IPS-18c (cell line): ENCODE results near the gene PRDM16.

Source experiments
- H3K4me3 ChIP-seq: 2 replicates; pipeline ENCODE4 v1.7.0; 2013; ENCODE audit warnings: low read depth, mild to moderate bottlenecking, low read length, moderate library complexity; ENCODE audit not compliant: insufficient read depth
- H3K9me3 ChIP-seq: one replicate; pipeline ENCODE4 v1.6.1; 2013; ENCODE audit warnings: mild to moderate bottlenecking, low read length, moderate library complexity; ENCODE audit not compliant: control insufficient read depth, insufficient read depth

Gene PRDM16

DNA sequence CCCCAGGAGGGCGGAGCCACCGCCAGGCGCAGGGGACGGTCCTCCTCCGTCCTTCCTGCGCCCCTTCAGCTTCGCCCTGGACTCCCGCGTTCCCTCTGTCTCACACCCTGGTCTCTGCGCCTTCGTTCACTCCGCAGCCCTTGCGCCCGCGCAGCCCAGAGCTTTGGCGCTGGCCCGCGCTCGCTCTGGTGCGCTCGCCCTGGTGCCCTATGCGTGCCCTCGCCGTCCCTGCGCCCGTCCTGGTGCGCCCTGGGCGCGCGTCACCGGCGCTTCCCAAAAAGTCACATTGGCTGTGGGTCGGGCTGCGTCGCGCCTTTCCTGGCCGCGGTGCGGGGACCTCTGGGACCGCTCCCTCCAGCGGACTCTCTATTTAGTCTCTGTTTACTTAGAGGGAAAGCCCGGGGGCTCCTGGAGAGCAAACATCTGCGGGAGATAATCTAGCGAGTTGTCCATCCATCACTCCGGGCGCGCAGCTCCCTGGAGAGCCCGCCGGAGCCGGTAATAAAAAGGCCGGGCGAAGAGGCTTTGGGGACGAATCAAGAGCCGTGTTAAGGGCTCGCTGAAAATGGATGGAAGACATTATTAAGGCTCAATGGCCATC is 178.6 kb downstream of the PRDM16 start:
- no peaks in the 10 kb centered on the region for H3K9me3 ChIP-seq
- H3K4me3 ChIP-seq, result no peak overlapping the region

DNA sequence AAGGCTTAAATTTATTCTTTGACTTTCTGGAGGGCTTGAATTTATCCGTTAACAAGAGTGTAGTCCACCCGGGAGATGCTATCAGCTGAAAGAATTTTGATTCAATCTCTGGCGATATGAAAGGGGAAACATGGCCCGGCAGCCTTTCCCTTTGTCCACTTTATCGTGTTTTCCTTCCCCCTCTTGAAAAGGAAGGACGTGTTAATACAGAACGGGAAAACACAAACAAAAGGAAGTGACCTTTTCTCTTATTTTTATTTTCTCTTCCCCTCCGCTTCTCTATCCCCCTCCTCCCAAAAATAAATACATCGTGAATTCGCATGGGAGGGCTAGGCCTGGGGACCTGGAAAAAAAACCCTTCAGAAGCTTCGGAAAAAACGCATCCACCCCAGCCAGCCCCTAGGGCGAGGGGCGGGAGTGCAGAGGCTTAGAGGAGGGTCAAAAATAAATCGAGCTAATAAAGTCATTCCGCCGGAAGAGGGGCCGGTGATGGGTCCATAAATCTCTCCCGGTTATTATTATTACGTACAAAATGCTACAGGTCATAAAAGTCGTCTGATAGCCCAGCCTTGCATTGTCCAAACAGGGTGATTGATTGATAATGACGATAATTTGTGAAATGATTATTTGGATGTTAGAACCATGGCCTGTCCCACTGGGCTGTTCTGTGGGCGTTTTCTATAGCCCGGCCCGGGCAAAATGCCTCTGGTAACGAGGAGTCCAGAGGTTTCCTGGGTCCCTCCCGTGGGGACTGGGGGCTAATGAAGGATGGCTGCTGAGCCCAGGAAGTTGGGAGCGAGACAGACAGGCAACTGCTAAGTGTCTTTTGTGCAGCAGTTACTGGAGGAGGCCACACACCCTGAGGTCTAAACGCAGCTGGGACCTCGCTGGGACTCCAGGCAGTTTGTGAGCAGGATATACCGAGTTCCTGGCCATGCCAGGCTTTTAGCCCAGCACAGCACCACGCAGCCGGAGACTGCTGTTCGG is 179.4 kb downstream of the PRDM16 start:
- Histone ChIP-seq H3K4me3 (no peak overlapping the region), H3K9me3 (no peaks in the 10 kb centered on the region)

DNA sequence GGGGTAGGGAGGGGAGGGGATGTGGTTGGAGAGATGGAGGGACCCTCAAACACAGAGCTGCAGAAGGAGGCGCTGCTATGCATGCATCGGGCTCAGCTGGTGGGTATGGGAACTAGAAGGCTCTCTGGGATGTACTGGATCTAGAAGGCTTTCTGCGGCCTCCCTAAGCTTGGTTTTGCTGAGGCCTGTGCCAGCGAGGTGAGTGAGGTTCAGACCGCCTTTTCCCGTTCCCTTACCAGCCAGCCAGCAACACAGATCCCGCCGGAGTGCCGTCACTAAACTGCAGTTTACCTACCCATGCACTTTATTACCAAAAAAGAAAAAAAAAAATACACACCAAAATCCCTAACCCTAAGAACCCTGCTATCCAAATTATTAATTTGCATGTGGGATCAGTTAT is 180.2 kb downstream of the PRDM16 start:
- no peaks in the 10 kb centered on the region for H3K9me3 ChIP-seq
- H3K4me3 ChIP-seq, result no peak overlapping the region

DNA sequence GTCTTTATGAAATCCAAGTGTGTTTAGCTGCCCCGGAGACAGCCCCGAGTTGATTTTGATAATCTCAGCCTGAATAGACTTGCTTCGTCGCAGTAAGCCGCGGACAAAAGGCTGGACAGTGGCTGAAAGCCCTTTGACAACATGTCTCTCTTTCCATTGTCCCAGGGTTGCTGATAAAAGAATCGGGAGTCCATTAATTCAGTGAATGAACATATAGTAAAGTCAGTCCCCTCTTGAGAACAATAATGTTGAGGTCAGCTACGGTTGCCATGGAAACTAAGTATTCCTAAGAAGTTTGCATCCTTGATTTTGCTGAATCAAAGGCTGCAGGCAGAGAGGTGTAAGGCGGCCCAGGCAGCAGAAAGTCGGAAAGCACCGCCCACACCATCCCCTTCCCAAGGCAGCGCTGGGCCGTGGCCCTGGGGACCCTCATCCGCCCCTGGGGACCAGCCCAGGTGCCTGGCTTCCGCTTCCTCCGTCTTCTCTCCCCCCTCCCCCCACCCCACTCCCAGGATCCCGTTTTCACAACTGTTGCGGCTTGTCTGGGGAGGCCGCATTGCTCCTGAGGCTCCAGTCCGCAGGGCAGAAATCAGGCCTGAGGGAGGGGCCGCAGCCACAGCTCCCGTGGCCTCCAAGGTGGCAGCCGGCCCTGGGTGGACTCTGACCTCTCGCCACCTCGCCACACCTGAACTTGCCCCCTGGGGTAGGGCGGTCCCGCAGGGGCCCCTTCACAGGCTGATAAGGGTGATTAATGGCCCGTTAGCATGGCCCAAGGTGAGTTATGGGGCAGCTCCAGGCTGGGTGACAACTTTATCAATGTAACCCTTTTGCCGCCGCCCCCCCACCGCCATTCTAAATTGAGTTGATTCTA is 180.9 kb downstream of the PRDM16 start:
- Histone ChIP-seq H3K4me3 (no peak overlapping the region), H3K9me3 (no peaks in the 10 kb centered on the region)

DNA sequence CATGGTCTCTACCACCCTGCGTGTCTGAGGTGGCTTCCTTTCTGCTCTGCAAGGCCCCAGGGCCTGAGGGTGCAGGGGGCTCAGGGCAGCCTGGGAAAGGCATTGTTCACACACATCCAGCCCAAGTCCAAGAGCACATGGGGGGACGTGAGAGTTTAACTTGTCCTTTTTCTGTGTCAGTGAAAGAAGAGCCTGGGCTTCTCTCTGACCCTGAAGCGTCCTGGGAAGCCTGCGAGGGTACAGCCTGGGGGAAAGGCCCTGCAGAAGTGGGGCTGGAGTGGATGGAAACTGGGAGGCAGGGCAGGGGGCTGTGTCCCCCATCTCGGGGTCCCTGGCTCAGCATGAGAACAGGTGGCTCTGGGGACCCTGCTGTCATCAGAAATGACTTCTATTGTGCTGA is 181.6 kb downstream of the PRDM16 start:
- Histone ChIP-seq H3K9me3 (no peaks in the 10 kb centered on the region), H3K4me3 (no peak overlapping the region)

DNA sequence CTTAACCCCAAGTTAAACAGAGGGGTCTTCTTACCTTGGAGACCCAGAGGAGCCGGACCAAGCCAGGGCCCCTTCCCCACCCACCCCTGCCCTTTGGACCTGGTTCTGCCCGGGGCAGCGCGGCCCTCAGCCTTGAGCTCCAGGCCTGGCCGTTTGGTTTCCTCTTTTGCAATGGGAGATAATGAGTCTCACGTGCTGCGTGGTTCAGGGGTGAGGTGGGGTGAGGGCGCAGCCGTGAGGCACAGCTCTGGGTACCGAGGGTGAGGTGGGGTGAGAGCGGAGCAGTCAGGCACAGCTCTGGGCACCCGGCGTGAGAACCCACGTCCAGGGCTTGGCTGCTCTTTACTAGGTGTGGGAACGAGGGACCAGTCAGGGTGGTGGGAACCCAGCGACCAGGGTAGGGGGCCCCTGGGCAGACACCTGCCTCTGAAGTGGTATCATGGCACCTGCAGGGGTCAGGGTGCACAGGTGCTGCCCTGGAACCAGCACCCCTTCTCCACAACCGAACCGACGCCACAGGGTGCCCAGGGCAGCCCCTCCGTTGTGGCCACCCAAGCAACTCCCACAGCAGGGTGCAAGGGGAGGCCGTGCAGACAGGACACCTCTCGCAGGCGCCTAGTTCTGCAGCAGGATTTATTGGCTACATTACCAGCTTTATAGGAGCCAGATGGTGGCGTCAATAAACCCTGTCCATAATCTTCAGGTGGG is 182.2 kb downstream of the PRDM16 start:
- H3K4me3 ChIP-seq, result no peak overlapping the region
- no peaks in the 10 kb centered on the region for H3K9me3 ChIP-seq

DNA sequence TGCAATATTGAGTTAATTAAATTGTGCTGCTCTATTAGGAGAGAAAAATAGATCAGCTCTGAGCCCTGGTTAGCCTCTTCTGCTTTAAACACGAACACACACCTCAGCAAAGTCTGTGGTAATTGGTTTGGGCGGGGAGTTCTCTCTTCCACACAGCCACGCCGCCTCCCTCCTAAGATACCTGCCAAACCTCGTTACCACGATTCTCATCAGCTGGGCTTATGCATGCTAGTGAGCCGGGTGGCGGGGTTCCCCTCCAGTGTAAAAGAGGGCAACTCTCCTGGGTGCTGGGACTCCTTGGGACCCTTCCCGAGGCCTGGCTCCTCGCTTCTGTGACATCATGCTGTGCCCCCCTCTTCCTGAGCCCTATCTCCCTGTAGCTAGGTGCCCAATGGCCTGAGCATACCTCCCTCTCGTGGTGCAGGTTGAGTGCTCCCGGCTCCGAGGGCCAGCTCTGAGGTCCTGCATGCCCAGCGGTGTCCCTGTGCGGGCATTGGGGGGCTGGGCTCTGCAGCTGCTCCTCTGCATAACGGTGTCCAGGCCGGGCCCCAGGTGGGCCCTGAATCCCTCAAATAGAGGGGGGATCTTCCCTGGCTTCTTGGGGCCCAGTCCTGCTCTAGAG is 182.9 kb downstream of the PRDM16 start:
- Histone ChIP-seq H3K9me3 (no peaks in the 10 kb centered on the region), H3K4me3 (no peak overlapping the region)

DNA sequence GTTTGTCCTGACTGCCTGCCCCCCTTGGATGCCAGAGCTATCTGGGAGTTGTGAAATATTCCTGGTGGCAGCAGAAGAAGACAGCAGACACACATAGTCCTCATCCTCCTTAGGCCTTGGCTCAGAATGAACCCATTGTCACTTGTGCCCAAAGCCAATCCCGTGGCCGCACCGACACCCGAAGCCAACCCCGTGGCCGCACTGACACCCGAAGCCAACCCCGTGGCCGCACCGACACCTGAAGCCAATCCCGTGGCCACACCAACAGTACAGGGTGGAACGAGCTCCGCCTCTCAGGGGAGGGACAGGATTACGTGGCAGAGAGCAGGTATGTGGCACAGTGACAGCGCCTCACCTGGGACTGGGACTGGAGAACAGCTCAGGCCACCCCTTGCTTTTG is 186.7 kb downstream of the PRDM16 start:
- Histone ChIP-seq H3K4me3 (no peak overlapping the region), H3K9me3 (no peaks in the 10 kb centered on the region)

DNA sequence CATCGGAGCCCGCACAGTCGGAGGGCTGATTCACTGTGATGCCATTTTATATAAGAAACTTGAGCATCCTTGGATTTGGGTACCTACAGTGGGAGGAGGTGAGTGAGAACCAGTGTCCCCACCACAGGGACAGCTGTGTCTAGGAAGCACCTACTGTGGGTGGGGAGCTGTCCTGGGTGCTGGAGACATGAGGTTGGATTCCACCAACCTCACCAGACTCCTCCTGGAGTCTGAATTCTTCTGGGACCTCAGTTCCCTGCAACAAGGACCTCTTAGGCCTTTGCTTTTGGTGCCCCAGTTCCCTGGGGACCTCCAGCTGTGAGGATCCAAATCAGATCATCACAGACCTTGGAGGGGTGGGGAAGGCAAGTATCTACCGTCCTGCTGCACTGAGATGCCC is 188.8 kb downstream of the PRDM16 start:
- no peak overlapping the region for H3K4me3 ChIP-seq
- no peaks in the 10 kb centered on the region for H3K9me3 ChIP-seq

DNA sequence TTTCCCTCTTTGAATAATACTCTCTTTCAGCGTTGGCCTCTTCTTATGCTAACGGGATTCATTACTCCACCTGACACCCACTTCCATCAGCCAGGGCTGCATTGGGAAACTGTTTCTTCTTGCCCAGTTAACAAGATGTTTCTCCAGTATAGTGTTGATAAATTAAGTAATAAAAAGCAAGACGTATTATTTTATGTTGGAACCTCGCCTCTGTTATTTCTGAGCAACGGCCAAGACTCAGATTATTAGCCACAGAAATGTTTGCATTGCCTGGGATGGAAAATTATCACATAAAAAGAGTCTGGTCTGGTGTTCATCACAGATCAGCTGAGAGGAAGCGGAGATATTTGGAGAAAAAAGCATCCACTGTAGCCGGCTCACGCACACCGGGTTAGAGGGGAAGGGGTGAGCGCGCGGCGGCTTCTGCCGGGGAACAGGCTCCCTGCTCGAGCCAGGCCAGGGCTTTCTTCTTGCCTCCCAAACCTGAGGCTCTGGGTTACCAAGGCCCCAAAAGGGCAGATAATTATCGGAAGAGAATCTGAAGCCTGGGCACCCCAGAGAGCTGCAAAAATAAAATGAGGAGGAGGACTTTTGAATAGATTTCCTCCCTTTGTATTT is 189.5 kb downstream of the PRDM16 start:
- H3K4me3 ChIP-seq, result no peak overlapping the region
- H3K9me3 ChIP-seq, result no peaks in the 10 kb centered on the region

DNA sequence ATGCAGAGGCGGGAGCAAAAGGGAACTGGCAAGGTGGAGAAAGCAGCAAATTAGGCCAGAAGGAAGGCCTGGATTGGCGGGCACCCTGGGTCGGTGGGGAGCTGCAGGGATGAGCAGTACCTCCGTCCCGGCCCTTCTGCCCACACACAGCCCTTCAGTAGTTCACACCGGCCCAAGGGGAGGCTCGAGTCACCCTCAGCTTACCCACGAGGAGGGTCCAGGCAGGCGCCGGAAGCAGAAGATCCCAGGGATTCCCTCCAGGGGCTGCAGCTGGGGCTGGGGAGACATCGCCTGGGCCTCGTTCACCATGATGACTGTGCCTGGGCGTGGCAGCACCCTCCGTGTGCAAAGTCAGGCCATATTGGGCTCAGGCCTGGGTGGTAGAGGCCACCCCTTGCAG is 190.0 kb downstream of the PRDM16 start:
- no peaks in the 10 kb centered on the region for H3K9me3 ChIP-seq
- no peak overlapping the region for H3K4me3 ChIP-seq

DNA sequence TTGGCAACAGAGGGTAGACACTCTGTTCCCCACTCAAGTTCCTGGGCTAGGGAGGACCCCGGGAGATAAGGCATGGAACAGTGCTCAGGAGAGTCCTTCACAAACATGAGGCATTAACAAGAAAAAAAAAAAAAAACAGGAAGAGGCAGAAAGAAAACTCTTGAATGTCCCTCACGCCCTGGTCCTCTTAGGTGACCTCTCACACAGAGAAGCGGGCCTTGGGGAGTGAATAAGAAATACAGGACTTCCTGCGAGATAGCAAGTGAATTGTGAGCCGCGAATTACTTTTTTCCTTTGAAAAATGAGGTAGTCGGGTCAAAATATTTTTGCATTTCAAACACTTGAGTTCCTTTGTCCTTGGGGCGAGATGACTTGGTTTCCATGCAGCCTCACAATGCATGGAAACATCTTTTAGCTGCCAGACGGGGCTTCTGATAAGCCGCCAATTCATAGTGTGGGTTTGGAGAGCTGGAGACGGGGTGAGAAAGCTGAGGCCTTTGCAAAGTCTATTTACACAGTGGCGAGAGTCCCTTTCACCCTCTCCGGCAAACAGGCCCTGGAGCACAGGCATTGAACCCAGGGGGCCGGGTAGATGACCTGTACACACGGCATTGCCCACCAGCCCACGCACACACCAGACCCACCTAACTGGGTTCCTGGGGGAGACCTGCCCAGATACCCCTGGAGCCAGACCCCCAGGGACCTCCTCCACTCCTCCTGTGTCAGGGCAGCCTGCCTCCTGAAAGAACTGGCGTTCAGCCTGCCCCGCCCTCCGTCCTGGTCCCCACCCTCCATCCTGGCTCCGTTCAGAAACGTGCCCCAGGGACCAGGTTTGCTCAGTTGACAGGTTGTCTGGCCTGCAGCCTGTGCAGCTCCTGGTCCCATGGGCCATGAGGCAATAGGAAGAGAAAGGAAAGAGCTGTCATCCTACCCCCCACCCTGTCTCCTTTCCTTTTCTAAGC is 192.3 kb downstream of the PRDM16 start:
- Histone ChIP-seq H3K9me3 (peaks cover 2% of the 10 kb centered on the region), H3K4me3 (no peak overlapping the region)

DNA sequence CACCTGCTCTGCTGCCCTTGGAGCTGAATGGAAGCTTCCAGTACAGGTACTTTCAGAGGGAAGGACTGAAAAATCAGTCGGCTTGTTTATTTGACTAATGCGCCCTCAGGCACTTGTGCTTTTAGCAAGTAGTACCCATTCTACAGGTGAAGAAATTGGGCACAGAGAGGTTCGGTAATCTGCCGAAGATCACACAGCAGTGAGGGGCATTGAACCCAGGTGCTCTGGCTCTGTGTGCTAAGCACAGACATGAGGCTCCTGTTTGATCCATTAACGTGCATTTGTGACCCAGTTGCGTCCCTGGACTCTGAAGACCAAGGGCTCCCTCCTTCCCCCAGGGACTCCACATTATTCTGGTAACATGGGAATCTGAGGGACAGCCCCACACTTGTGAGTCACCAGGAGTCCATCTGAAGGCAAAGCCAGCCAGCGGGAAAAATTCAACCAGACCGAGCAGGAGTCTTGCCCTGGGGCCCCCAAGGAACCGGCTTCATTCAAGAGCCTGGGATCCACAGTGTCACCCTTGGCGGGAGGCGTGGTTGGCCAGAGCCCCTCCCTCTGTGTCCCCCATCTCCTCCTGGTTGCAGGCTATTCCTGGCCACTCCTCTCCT is 193.1 kb downstream of the PRDM16 start:
- H3K4me3 ChIP-seq, result no peak overlapping the region
- peaks cover 2% of the 10 kb centered on the region for H3K9me3 ChIP-seq

DNA sequence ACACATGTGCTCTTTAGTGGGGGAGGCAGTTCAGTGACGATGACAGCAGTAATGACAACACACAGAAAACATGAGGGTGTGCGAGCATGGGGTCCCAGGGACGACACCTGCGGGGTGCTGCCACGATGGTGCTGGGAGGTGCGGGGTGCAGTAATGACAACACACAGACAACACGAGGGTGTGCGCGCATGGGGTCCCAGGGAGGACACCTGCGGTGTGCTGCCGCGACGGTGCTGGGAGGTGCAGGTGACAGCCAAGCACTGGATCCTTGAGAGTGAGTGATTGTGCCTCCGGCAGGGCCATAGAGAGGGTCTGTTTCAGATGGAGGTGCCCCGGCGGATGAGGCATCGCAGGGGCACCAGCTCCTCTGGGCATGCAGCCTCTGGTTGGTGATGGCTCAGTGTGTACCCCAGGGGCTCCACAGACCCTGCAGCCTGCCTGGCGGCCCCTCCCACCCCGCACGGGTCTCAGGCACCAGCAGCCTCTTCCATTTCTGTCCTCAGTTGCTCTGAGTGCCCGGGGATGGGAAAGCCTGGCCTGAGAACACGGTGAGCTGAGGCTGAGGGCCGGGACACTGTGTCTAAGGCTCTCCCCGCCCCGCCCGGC is 193.8 kb downstream of the PRDM16 start:
- Histone ChIP-seq H3K9me3 (peaks cover 2% of the 10 kb centered on the region), H3K4me3 (no peak overlapping the region)

DNA sequence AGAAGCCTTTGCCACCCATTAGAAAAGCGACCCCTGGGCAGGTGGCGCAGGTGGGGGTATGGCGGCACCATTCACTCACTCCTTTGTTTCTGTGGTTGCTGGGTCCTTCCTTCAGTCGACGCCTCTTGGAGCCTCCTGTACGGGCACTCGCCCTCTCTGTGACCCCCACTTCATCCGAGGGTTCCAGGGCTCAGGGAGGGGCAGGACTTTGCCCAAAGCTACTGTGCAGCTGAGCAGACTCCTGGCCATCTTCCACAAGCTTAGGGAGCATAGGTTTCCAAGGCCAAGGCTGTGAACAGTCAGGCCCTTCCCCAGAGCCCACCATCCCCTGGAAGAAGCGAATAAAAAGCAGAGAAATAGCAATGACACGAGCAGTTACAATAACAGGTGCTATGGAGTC is 194.8 kb downstream of the PRDM16 start:
- Histone ChIP-seq H3K4me3 (no peak overlapping the region), H3K9me3 (peaks cover 2% of the 10 kb centered on the region)
